KOPT-K1 (cell line): ENCODE data around the gene WBP4.
"Not testable (repeated sequence)": the region's sequence is repeated elsewhere in the genome, so short reads cannot be mapped to it uniquely, and the experiment has no call there.

Experiments used
- H3K27ac ChIP-seq: fragments of 200-600 bp; sonication (generic); 2 replicates; pipeline ENCODE4 v1.5.1; 2016; ENCODE audit warnings: antibody characterized with exemption, mild to moderate bottlenecking, low read depth, low read length; ENCODE audit not compliant: poor library complexity, severe bottlenecking
- H3K36me3 ChIP-seq: fragments of 200-600 bp; sonication (generic); 2 replicates; pipeline ENCODE4 v1.5.1; 2017; ENCODE audit warnings: antibody characterized with exemption, mild to moderate bottlenecking, low read length, moderate library complexity; ENCODE audit not compliant: insufficient read depth
- H3K9me3 ChIP-seq: fragments of 200-600 bp; sonication (generic); 2 replicates; pipeline ENCODE4 v1.5.1; 2017; ENCODE audit warnings: antibody characterized with exemption, low read length, mild to moderate bottlenecking; ENCODE audit not compliant: insufficient read depth, poor library complexity, severe bottlenecking

The WBP4 gene

DNA sequence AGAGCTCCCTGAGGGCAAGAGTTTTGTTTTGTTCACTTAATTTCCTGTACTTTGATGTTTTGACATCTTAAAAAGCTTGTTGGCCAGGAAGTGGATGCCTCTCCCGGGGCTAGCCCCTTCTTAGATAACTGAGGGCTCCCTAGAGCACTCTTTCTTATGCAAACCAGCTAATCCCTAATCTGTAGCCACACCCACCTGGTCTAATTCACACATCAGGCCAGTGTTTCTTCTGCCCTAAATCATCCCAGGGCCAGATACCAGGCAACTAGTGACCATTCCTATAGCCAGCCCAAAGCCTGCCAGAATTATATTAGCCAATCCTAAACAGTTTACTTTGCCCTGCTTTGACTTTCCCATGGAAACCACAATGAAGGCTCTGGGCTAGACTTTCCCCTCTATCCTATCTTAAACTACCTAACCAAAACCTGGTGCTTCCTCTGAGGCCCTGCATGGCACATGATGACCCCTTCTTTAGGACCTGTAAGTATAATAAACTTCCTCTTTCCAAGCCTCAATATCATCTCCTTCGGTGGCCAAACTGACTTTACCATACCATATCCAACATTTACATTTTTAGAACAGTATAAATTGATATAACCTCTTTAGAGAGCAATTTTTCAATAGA is 24.8 kb downstream of the WBP4 start:
- Histone ChIP-seq H3K9me3 (peaks cover 9% of the 10 kb centered on the region), H3K36me3 (peaks cover 48% of the 10 kb centered on the region), H3K27ac (no peak overlapping the region)

DNA sequence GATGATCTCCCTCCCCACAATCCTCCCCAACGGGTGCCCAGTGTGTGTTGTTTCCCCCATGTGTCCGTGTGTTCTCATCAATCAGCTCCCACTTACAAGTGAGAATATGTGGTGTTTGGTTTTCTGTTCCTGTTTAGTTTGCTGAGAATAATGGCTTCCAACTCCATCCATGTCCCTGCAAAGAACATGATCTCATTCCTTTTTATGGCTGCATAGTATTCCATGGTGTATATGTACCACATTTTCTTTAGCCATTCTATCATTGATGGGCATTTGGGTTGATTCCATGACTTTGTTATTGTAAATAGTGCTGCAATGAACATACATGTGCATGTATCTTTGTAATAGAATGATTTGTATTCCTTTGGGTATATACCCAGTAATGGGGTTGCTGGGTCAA is 34.4 kb downstream of the WBP4 start:
- not testable (repeated sequence) for H3K9me3 ChIP-seq, H3K27ac ChIP-seq, H3K36me3 ChIP-seq

DNA sequence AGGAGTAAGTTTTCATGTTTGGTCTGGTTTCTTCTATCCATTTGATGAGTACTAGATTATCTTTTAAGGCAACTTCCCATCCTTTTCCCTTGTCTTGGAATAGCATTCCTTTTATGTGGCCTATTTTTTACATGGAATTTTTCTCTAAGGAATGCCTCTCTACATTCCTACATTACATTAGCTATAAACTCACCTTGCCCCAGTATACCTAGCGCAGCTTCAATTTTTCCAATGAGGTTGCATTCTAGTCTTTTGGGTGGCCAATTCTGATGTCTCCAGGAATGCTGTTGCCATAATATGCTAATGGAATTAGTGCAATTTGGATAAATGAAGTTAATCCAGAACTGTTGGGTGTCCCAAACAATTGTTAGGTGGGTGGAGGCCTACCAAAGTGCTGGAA is 37.5 kb downstream of the WBP4 start:
- no peaks in the 10 kb centered on the region for H3K9me3 ChIP-seq
- H3K27ac ChIP-seq: no peak overlapping the region

DNA sequence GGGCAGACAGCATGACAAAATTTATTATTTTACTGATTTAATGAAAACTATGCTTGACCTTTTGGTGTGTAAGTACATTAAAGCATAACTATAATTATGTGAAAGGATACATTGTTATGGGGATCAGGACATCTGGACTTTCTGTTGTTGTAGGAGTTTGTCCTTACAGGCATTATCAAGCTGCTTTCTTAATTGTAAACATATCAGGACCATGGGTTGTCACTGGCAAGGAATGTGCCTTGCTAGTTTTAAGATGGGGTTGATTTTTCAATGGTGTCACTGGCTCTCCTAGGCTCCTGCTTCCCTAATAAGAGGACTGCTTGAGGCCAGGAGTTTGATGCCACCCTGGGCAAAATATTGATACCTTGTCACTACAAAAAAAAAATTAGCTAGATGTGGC is 38.7 kb downstream of the WBP4 start:
- no peaks in the 10 kb centered on the region for H3K9me3 ChIP-seq
- no peaks in the 10 kb centered on the region for H3K36me3 ChIP-seq
- H3K27ac ChIP-seq: no peak overlapping the region

More for the DNA sequence above, 37.5 kb downstream of the WBP4 start:
- H3K36me3 ChIP-seq: no peaks in the 10 kb centered on the region

DNA sequence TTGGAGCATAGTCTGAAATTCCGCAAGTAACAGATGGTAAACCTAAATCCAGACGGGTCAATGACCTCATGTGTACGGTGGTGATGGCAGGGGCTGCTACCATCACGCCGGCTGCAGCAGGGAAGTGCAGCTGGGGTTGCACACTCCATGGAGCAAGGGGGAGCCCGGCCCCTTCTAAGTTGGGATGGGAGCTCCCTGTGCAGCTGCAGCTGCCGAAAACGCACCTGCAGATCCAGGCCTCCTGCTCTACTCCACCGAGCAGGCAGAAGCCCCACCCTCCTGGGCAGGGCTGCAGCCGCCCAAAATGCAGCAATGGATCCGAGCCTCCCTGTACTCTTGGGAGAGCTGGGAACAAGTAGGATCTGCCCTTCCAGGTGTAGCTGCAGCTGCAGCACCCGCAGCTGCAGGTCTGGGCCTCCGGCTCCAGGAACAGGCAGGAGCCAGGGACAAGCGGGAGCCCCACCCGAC is 45.8 kb downstream of the WBP4 start:
- H3K27ac ChIP-seq: no peak overlapping the region
- H3K36me3 ChIP-seq: no peaks in the 10 kb centered on the region
- H3K9me3 ChIP-seq: peaks cover 10% of the 10 kb centered on the region

DNA sequence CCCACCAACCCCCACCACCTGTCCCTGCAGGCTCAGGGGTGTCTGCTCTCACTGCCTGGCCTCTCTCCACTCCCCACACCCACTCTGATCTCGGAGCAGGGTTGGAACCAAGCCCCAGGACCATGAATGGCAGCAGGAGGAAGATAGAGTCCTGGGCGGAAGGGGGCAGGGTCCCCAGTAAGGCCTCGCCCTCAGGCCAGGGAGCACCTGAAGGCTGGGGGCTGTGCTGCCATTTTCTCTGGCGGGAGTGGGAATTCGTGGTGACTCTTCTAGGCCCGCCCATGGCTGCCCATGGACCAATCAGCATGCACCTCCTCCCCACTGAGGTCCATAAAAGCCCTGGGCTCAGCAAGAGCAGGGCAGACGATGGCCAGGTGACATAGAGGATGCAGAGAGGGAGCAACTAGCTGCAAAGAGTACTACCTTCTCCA is 46.3 kb downstream of the WBP4 start:
- H3K9me3 ChIP-seq: peaks cover 10% of the 10 kb centered on the region
- no peaks in the 10 kb centered on the region for H3K36me3 ChIP-seq
- no peak overlapping the region for H3K27ac ChIP-seq

DNA sequence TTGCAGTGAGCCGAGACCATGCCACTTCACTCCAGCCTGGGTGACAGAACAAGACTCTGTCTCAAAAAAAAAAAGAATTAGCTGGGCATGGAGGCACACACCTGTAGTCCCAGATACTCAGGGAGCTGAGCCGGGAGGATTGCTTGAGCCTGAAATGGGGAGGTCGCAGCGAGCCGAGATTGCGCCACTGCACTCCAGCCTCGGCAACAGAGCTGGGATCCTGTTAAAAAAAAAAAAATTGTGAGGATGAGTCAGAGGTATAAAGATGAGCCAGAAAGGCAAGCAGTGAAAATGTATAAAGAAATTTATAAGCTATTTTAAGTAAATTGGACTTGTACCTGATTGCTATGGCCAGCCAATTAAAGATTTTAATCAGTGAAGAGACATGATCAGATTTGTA is 50.1 kb downstream of the WBP4 start:
- Histone ChIP-seq H3K9me3 (peaks cover 10% of the 10 kb centered on the region), H3K36me3 (no peaks in the 10 kb centered on the region), H3K27ac (no peak overlapping the region)

- Histone ChIP-seq H3K9me3 (no peaks in the 10 kb centered on the region), H3K36me3 (no peaks in the 10 kb centered on the region), H3K27ac (no peak overlapping the region)
Observed at GRCh38 chr13:41117869-41118268, 56.6 kb downstream of the WBP4 start.

- Histone ChIP-seq H3K9me3 (peaks cover 9% of the 10 kb centered on the region), H3K36me3 (peaks cover 20% of the 10 kb centered on the region; the same call in 1 of the 2 replicates), H3K27ac (no peak overlapping the region)
Observed at GRCh38 chr13:41122838-41123237, 61.5 kb downstream of the WBP4 start.

DNA sequence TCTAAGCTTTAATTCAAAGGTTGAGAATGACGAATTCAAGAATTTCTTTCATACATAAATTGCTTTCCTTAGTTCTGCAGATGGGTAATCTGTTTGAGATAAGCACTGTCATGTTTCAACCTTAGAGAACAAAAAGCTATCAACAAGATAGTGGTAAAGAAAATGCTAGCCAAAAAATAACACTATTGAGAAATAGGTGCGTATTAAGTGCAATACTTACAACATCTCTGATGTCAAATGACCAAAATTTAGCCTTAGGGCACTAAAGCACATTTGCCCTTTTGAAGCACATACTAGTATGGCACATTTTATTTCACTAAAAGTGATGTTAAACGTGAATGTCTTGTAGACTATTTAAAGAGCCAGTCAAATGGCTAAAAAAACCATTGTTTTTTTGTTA is 66.4 kb downstream of the WBP4 start:
- peaks cover 30% of the 10 kb centered on the region for H3K36me3 ChIP-seq
- H3K9me3 ChIP-seq: peaks cover 9% of the 10 kb centered on the region
- no peak overlapping the region for H3K27ac ChIP-seq

GRCh38 chr13:41130356-41130755 is 69.0 kb downstream of the WBP4 start:
- peak overlapping the region; percentile 1 for H3K27ac ChIP-seq
- peaks cover 30% of the 10 kb centered on the region for H3K36me3 ChIP-seq
- H3K9me3 ChIP-seq: peaks cover 9% of the 10 kb centered on the region

- not testable (repeated sequence) for H3K9me3 ChIP-seq
- H3K27ac ChIP-seq: peak overlapping the region; percentile 1
- peaks cover 25% of the 10 kb centered on the region for H3K36me3 ChIP-seq
Observed at GRCh38 chr13:41131189-41131588, 69.9 kb downstream of the WBP4 start.

DNA sequence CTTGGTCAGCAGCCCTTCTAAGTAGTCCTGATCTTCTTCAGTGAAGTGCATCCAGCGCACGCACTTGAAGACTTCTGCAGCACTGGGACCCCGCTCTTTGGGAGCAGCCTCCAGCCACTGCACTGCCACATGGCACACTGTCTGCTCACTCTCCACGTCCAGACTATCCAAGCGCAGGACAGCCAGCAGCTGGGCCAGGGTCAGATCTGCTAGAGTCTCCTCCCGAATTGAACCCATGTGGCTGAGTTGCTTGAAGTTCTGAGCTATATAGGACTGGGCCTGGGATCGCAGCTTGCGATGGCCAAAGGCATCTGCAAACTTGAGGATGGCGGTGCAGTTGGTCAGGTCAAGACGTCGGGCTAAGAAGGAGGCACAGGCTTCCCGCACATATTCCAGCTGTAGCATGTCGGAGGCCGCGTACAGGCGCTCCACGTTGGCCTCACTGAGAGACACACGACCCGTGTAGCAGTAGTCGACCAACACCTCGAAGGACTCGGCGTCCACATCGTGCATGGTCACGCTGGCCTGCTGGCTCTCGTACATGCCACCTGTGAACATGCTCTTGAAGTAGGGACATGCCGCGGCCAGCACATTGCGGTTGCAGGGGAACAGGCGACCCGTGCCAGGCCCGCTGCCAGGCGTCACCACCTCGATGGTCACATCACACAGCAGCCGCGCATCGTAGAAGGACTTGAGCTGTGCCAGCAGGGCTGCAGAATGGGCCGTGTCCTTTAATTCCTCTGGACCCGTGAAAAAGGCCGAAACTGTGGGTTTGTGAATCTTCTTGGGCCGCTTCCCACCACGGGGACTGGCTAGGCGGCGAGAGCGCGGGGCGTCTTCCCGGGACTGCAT is 70.6 kb downstream of the WBP4 start:
- H3K27ac ChIP-seq: peak overlapping the region; percentile 59
- not testable (repeated sequence) for H3K9me3 ChIP-seq
- peaks cover 18% of the 10 kb centered on the region for H3K36me3 ChIP-seq

DNA sequence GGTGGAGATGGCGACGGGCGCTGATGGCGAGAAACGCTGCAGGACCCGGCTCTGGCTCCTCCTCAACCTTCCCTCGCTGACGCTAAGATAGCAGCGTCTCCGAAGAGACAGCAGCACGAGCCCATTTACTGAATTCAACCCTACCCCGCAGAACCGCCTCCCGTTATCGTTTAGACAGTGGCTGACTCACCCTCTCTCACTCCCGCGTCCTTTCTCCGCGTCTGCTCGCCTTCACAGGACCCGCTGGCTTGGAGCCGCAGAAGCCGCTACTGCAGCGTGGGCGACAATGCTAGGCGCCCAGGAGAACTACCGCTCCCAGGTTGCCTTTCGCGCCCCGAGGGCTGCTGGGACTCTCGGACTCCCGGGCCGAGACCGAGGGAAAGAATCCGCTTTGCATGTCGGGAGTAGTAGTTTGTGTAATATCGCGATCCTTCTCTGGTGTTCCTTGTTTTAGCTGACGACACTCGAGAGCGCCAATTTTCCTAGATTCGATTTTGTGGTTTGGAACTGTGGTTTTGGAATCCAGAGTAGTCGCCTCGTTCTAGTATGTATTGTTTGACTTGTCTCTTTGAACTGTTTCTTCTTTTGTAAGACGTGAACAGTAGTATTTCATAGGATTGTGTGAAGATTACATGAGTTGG is 71.3 kb downstream of the WBP4 start, which contains the start of gene KBTBD6:
Gene KBTBD6, minus strand, starts transcription at position 291 of the 641 bp plus-strand sequence. CDS start 291 bp downstream, outside the sequence.
- Histone ChIP-seq H3K9me3 (no peaks in the 10 kb centered on the region), H3K36me3 (peaks cover 12% of the 10 kb centered on the region), H3K27ac (peak within 1 kb of the TSS; percentile 59)
